Fibroblast of lung (primary cell): ENCODE results near the gene ROBO1. TPM values are rescaled to one million over a fixed set of nuclear protein-coding genes. Genes with fewer than 3 reads are reported as not detected.

Experiments used
- DNase-seq, 2 donors: peaks; one replicate each; pipeline versions ENCODE4 v3.0.0 to v3.0.0-alpha.2; 2010; ENCODE audit warnings: low read depth in 2 of 2
- H2AFZ ChIP-seq: 2 replicates; pipeline ENCODE4 v1.5.1; 2012; ENCODE audit warnings: low read length, control low read depth, inconsistent platforms
- H3K27ac ChIP-seq: 2 replicates; pipeline ENCODE4 v1.5.1; 2011; ENCODE audit warnings: low read length, control low read depth; ENCODE audit not compliant: insufficient read depth
- H3K27me3 ChIP-seq: 2 replicates; pipeline ENCODE4 v1.5.1; 2011; ENCODE audit warnings: mild to moderate bottlenecking, low read length; ENCODE audit not compliant: control insufficient read depth, insufficient read depth
- H3K36me3 ChIP-seq: 2 replicates; pipeline ENCODE4 v1.5.1; 2011; ENCODE audit warnings: low read length; ENCODE audit not compliant: control insufficient read depth, insufficient read depth
- H3K4me1 ChIP-seq: 2 replicates; pipeline ENCODE4 v1.5.1; 2011; ENCODE audit warnings: low read length; ENCODE audit not compliant: control insufficient read depth, insufficient read depth; ENCODE audit errors: extremely low read depth
- H3K4me2 ChIP-seq: 2 replicates; pipeline ENCODE4 v1.5.1; 2011; ENCODE audit warnings: low read length, control low read depth; ENCODE audit not compliant: insufficient read depth; ENCODE audit errors: extremely low read depth
- H3K4me3 ChIP-seq, 4 experiments: fragments of 200-600 bp in 1 of 4; sonication (generic) in 1 of 4; replicated peaks in 1 of 4; 2 replicates each; pipeline ENCODE4 v1.5.1; 2011 to 2016; ENCODE audit warnings: low read length in 4 of 4, low read depth in 3 of 4, mild to moderate bottlenecking in 3 of 4, control low read depth in 2 of 4, inconsistent platforms in 1 of 4, mixed read lengths in 1 of 4; ENCODE audit not compliant: insufficient read depth in 1 of 4; ENCODE audit errors: control extremely low read depth in 1 of 4
- H3K79me2 ChIP-seq: 2 replicates; pipeline ENCODE4 v1.5.1; 2012; ENCODE audit warnings: mild to moderate bottlenecking, low read length, inconsistent platforms; ENCODE audit not compliant: control insufficient read depth, insufficient read depth
- H3K9ac ChIP-seq: 2 replicates; pipeline ENCODE4 v1.5.1; 2011; ENCODE audit warnings: mild to moderate bottlenecking, low read length, control low read depth; ENCODE audit not compliant: insufficient read depth
- H3K9me3 ChIP-seq: 2 replicates; pipeline ENCODE4 v1.5.1; 2012; ENCODE audit warnings: low read depth, low read length; ENCODE audit not compliant: control insufficient read depth, insufficient read depth
- H4K20me1 ChIP-seq: 2 replicates; pipeline ENCODE4 v1.5.1; 2011; ENCODE audit warnings: low read length; ENCODE audit not compliant: control insufficient read depth, insufficient read depth; ENCODE audit errors: extremely low read depth
- EZH2 ChIP-seq: IDR thresholded peaks from 2 replicates; pipeline ENCODE4 v1.5.1; 2012; ENCODE audit warnings: low read length, control low read depth, mild to moderate bottlenecking; ENCODE audit errors: missing control alignments
- polyA plus RNA-seq, 2 donors: library from polyadenylated mRNA; depleted of rRNA in 1 of 2; stranded (reverse) in 1 of 2; unstranded in 1 of 2; fragments of >200 nt; gene quantifications; 2 replicates each; pipeline ENCODE4 v1.2.1, GENCODE V29; 2011 to 2012; ENCODE audit warnings: missing spikeins in 1 of 2
- total RNA-seq: library from RNA; depleted of rRNA; stranded (reverse); fragments of >200 nt; gene quantifications from 2 replicates; pipeline ENCODE4 v1.2.1, GENCODE V29; 2014
- TF ChIP-seq, protein P1 (sequence below), 2 donors: IDR thresholded peaks in 1 of 2; conservative IDR thresholded peaks in 1 of 2; 1 replicate in 1 of 2; 2 replicates in 1 of 2; pipeline ENCODE4 v1.5.1; 2011 to 2012; ENCODE audit warnings: low read length in 2 of 2, control low read depth in 1 of 2, inconsistent platforms in 1 of 2, low read depth in 1 of 2, mild to moderate bottlenecking in 1 of 2

ROBO1 gene
- total and polyA plus RNA-seq, 2 donors (not counting 1 experiment from before 2014, with no cell fraction given) = 53.8 to 104 TPM

DNA sequence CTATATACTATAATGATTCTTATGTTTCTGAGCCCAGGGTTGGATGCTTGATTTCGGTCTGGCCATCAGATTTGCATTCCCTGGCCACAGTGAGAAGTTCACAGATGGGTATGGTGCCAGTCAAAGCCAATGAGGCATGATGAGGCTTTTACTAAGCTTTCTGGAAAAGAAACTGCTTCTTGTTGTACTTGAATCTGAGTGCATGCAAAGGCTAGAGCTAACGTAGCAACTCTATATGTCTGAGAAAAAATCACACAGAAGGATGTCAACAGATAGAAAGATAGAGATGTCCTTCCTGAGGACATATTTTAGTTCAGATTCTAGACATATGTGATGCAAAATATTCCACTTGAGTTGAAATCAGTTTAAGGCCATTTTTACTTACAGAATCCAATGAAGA is 608.1 kb downstream of the ROBO1 start:
- TF ChIP-seq EZH2 = no peak
- TF ChIP-seq, protein P1, sequence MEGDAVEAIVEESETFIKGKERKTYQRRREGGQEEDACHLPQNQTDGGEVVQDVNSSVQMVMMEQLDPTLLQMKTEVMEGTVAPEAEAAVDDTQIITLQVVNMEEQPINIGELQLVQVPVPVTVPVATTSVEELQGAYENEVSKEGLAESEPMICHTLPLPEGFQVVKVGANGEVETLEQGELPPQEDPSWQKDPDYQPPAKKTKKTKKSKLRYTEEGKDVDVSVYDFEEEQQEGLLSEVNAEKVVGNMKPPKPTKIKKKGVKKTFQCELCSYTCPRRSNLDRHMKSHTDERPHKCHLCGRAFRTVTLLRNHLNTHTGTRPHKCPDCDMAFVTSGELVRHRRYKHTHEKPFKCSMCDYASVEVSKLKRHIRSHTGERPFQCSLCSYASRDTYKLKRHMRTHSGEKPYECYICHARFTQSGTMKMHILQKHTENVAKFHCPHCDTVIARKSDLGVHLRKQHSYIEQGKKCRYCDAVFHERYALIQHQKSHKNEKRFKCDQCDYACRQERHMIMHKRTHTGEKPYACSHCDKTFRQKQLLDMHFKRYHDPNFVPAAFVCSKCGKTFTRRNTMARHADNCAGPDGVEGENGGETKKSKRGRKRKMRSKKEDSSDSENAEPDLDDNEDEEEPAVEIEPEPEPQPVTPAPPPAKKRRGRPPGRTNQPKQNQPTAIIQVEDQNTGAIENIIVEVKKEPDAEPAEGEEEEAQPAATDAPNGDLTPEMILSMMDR (conservative IDR thresholded peaks at IDR 0.05 in 1 of 2, IDR thresholded peaks at IDR 0.05 in 1 of 2; ENCODE audit: low read depth in 1 of 2, low read length in 2 of 2) = no peak
- Histone ChIP-seq H3K9me3 (no peaks in the 10 kb centered on the region), H3K4me3 (no peak overlapping the region), H3K27ac (no peak overlapping the region), H4K20me1 (no peaks in the 10 kb centered on the region), H3K79me2 (no peaks in the 10 kb centered on the region), H3K4me1 (no peaks in the 10 kb centered on the region), H3K27me3 (no peaks in the 10 kb centered on the region), H3K9ac (no peak overlapping the region), H3K36me3 (no peaks in the 10 kb centered on the region), H3K4me2 (no peak overlapping the region), H2AFZ (no peak overlapping the region)
- DNase-seq = no peak

DNA sequence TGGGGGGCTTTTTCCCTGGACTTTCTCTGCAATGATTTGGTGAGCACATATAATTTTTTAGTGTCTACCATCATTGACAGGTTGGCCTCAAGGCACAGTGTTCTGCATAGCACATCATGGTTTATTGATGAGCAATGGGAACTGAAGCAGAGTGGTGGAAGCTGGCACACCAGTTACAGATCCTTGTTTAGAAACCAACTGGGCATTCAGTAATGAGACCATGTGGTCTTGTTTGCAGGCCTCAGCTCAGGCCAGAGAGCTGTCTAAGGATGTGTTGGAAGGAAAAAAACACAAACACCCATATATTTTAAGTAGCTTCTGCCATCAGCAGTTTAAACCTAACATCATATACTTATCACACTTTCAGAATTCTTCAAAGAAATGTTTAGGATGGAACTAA is 610.6 kb downstream of the ROBO1 start:
- H3K9me3 ChIP-seq = no peaks in the 10 kb centered on the region
- no peaks in the 10 kb centered on the region for H3K36me3 ChIP-seq
- no peak for DNase-seq
- no peaks in the 10 kb centered on the region for H3K4me1 ChIP-seq
- H2AFZ ChIP-seq = no peak overlapping the region
- H3K27me3 ChIP-seq = no peaks in the 10 kb centered on the region
- H3K4me3 ChIP-seq = no peak overlapping the region
- TF ChIP-seq, protein P1 (conservative IDR thresholded peaks at IDR 0.05 in 1 of 2, IDR thresholded peaks at IDR 0.05 in 1 of 2; ENCODE audit: low read depth in 1 of 2, low read length in 2 of 2) = no peak
- TF ChIP-seq EZH2 = no peak
- H3K79me2 ChIP-seq = no peaks in the 10 kb centered on the region
- H4K20me1 ChIP-seq = no peaks in the 10 kb centered on the region
- H3K9ac ChIP-seq = no peak overlapping the region
- H3K4me2 ChIP-seq = no peak overlapping the region
- H3K27ac ChIP-seq = no peak overlapping the region

DNA sequence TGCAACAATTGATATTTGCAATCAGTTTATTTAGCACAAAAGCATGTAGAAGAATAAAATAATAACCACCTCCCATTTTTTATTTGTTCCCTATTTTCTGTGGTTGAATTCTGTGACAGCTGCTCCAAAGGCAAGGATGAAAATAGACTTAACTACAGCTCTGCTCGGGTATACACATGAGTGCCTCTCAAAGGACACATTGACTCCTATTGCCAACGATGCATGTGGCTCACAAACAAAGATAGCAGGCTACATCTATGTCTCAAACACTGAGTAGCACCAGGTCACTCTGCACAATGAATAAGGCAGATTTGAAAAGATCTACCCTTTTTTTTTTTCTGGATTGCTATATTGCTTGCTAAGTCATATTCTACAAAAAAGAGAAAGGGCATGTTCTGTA is 612.9 kb downstream of the ROBO1 start:
- Histone ChIP-seq H3K9me3 (no peaks in the 10 kb centered on the region), H3K4me2 (no peak overlapping the region)
- TF ChIP-seq, protein P1 (conservative IDR thresholded peaks at IDR 0.05 in 1 of 2, IDR thresholded peaks at IDR 0.05 in 1 of 2; ENCODE audit: low read depth in 1 of 2, low read length in 2 of 2) = no peak

More for the DNA sequence above, 612.9 kb downstream of the ROBO1 start:
- no peak overlapping the region for H3K4me3 ChIP-seq
- no peaks in the 10 kb centered on the region for H4K20me1 ChIP-seq
- no peak for DNase-seq
- H3K36me3 ChIP-seq = no peaks in the 10 kb centered on the region
- no peak overlapping the region for H2AFZ ChIP-seq
- no peak overlapping the region for H3K27ac ChIP-seq
- no peaks in the 10 kb centered on the region for H3K4me1 ChIP-seq
- H3K9ac ChIP-seq = no peak overlapping the region
- no peaks in the 10 kb centered on the region for H3K79me2 ChIP-seq
- H3K27me3 ChIP-seq = no peaks in the 10 kb centered on the region
